ENCODE data around the gene ERC2. TPM values are rescaled to one million over a fixed set of nuclear protein-coding genes. Genes with fewer than 3 reads are reported as not detected.

ERC2 gene
- total RNA-seq, 2 experiments from 2014 or later, result not detected

- no peak for DNase-seq
- CTCF ChIA-PET, result no interaction called here
Measured at GRCh38 chr3:55923207-55923606, 545.1 kb downstream of the ERC2 start.

GRCh38 chr3:55912880-55913279 is 555.4 kb downstream of the ERC2 start:
- Mint-ChIP-seq H3K27ac (no peak overlapping the region), H3K27me3 (no peaks in the 10 kb centered on the region), H3K4me1 (ENCODE audit: low read depth) (no peaks in the 10 kb centered on the region), H3K36me3 (no peaks in the 10 kb centered on the region), H3K4me3 (no peak overlapping the region), H3K9me3 (peaks cover 2% of the 10 kb centered on the region)
- intact Hi-C loops (cut with micrococcal nuclease), result no loop called here
- ChIA-PET CTCF (no interaction called here), POLR2A (no interaction called here)
- DNase-seq, result no peak

More at GRCh38 chr3:55923207-55923606, 545.1 kb downstream of the ERC2 start:
- Mint-ChIP-seq H3K36me3 (no peaks in the 10 kb centered on the region), H3K4me3 (no peak overlapping the region), H3K27me3 (no peaks in the 10 kb centered on the region), H3K4me1 (ENCODE audit: low read depth) (no peaks in the 10 kb centered on the region), H3K27ac (no peak overlapping the region), H3K9me3 (no peaks in the 10 kb centered on the region)
- intact Hi-C loops (cut with micrococcal nuclease), result no loop called here
- POLR2A ChIA-PET, result no interaction called here

GRCh38 chr3:55911266-55911665 is 557.0 kb downstream of the ERC2 start:
- CTCF ChIA-PET, result no interaction called here
- POLR2A ChIA-PET, result no interaction called here
- peaks cover 2% of the 10 kb centered on the region for H3K9me3 Mint-ChIP-seq
- no peaks in the 10 kb centered on the region for H3K36me3 Mint-ChIP-seq
- H3K27me3 Mint-ChIP-seq, result no peaks in the 10 kb centered on the region
- no peak overlapping the region for H3K27ac Mint-ChIP-seq
- no peak overlapping the region for H3K4me3 Mint-ChIP-seq
- intact Hi-C loops (cut with micrococcal nuclease), result no loop called here
- DNase-seq, result no peak
- H3K4me1 Mint-ChIP-seq (ENCODE audit: low read depth), result no peaks in the 10 kb centered on the region

- H3K27me3 Mint-ChIP-seq, result no peaks in the 10 kb centered on the region
- H3K4me1 Mint-ChIP-seq (ENCODE audit: low read depth), result no peaks in the 10 kb centered on the region
- H3K36me3 Mint-ChIP-seq, result no peaks in the 10 kb centered on the region
- H3K4me3 Mint-ChIP-seq, result no peak overlapping the region
- POLR2A ChIA-PET, result no interaction called here
- no peak for DNase-seq
- peaks cover 2% of the 10 kb centered on the region for H3K9me3 Mint-ChIP-seq
- CTCF ChIA-PET, result no interaction called here
- intact Hi-C loops (cut with micrococcal nuclease), result no loop called here
- H3K27ac Mint-ChIP-seq, result no peak overlapping the region
Measured at GRCh38 chr3:55910543-55910942, 557.7 kb downstream of the ERC2 start.

- peaks cover 2% of the 10 kb centered on the region for H3K9me3 Mint-ChIP-seq
- no peaks in the 10 kb centered on the region for H3K4me1 Mint-ChIP-seq (ENCODE audit: low read depth)
- CTCF ChIA-PET, result no interaction called here
- intact Hi-C loops (cut with micrococcal nuclease), result no loop called here
- no peak overlapping the region for H3K27ac Mint-ChIP-seq
- H3K4me3 Mint-ChIP-seq, result no peak overlapping the region
- H3K27me3 Mint-ChIP-seq, result no peaks in the 10 kb centered on the region
- no peak for DNase-seq
- POLR2A ChIA-PET, result no interaction called here
- no peaks in the 10 kb centered on the region for H3K36me3 Mint-ChIP-seq
Measured at GRCh38 chr3:55909373-55909772, 558.9 kb downstream of the ERC2 start.

- H3K36me3 Mint-ChIP-seq, result no peaks in the 10 kb centered on the region
- intact Hi-C loops (cut with micrococcal nuclease), result no loop called here
- H3K9me3 Mint-ChIP-seq, result peaks cover 2% of the 10 kb centered on the region
Measured at GRCh38 chr3:55907616-55908015, 560.7 kb downstream of the ERC2 start.

GRCh38 chr3:55906896-55907295 is 561.4 kb downstream of the ERC2 start:
- ChIA-PET POLR2A (no interaction called here), CTCF (no interaction called here)
- H3K4me1 Mint-ChIP-seq (ENCODE audit: low read depth), result no peaks in the 10 kb centered on the region
- intact Hi-C loops (cut with micrococcal nuclease), result no loop called here
- peaks cover 2% of the 10 kb centered on the region for H3K9me3 Mint-ChIP-seq
- H3K27me3 Mint-ChIP-seq, result no peaks in the 10 kb centered on the region
- H3K4me3 Mint-ChIP-seq, result no peak overlapping the region
- no peak overlapping the region for H3K27ac Mint-ChIP-seq
- no peak for DNase-seq
- H3K36me3 Mint-ChIP-seq, result no peaks in the 10 kb centered on the region

More at GRCh38 chr3:55907616-55908015, 560.7 kb downstream of the ERC2 start:
- POLR2A ChIA-PET, result no interaction called here
- CTCF ChIA-PET, result no interaction called here
- DNase-seq, result no peak
- Mint-ChIP-seq H3K4me1 (ENCODE audit: low read depth) (no peaks in the 10 kb centered on the region), H3K4me3 (no peak overlapping the region), H3K27me3 (no peaks in the 10 kb centered on the region), H3K27ac (no peak overlapping the region)

GRCh38 chr3:55904716-55905115 is 563.6 kb downstream of the ERC2 start:
- intact Hi-C loops (cut with micrococcal nuclease), result no loop called here
- no peaks in the 10 kb centered on the region for H3K27me3 Mint-ChIP-seq
- ChIA-PET POLR2A (no interaction called here), CTCF (interaction anchor here (0.7 kb wide), 1 partner anchor 8 kb away, joined by 3 read pairs; no protein-coding TSS in a partner anchor)
- H3K4me3 Mint-ChIP-seq, result no peak overlapping the region
- no peak for DNase-seq
- no peaks in the 10 kb centered on the region for H3K36me3 Mint-ChIP-seq
- H3K9me3 Mint-ChIP-seq, result peaks cover 2% of the 10 kb centered on the region
- no peak overlapping the region for H3K27ac Mint-ChIP-seq
- H3K4me1 Mint-ChIP-seq (ENCODE audit: low read depth), result no peaks in the 10 kb centered on the region

GRCh38 chr3:55903680-55904079 is 564.6 kb downstream of the ERC2 start:
- Mint-ChIP-seq H3K27me3 (no peaks in the 10 kb centered on the region), H3K4me1 (ENCODE audit: low read depth) (no peaks in the 10 kb centered on the region), H3K36me3 (no peaks in the 10 kb centered on the region), H3K9me3 (peaks cover 2% of the 10 kb centered on the region), H3K27ac (no peak overlapping the region), H3K4me3 (no peak overlapping the region)
- POLR2A ChIA-PET, result no interaction called here
- intact Hi-C loops (cut with micrococcal nuclease), result no loop called here
- DNase-seq, result no peak
- CTCF ChIA-PET, result no interaction called here

- Mint-ChIP-seq H3K4me1 (ENCODE audit: low read depth) (no peaks in the 10 kb centered on the region), H3K36me3 (no peaks in the 10 kb centered on the region), H3K9me3 (no peaks in the 10 kb centered on the region), H3K4me3 (no peak overlapping the region), H3K27me3 (no peaks in the 10 kb centered on the region), H3K27ac (no peak overlapping the region)
- POLR2A ChIA-PET, result no interaction called here
- CTCF ChIA-PET, result no interaction called here
- intact Hi-C loops (cut with micrococcal nuclease), result no loop called here
- DNase-seq, result no peak
Measured at GRCh38 chr3:55902221-55902900, 565.9 kb downstream of the ERC2 start.

- CTCF ChIA-PET, result no interaction called here
- H3K4me1 Mint-ChIP-seq (ENCODE audit: low read depth), result no peaks in the 10 kb centered on the region
- H3K27me3 Mint-ChIP-seq, result no peaks in the 10 kb centered on the region
- intact Hi-C loops (cut with micrococcal nuclease), result no loop called here
- POLR2A ChIA-PET, result no interaction called here
- H3K36me3 Mint-ChIP-seq, result no peaks in the 10 kb centered on the region
- H3K9me3 Mint-ChIP-seq, result peaks cover under 1% of the 10 kb centered on the region
- no peak overlapping the region for H3K27ac Mint-ChIP-seq
- no peak for DNase-seq
- H3K4me3 Mint-ChIP-seq, result no peak overlapping the region
Measured at GRCh38 chr3:55899887-55900286, 568.4 kb downstream of the ERC2 start.

GRCh38 chr3:55897573-55898224 is 570.6 kb downstream of the ERC2 start:
- POLR2A ChIA-PET, result no interaction called here
- Mint-ChIP-seq H3K9me3 (peaks cover 2% of the 10 kb centered on the region), H3K4me3 (no peak overlapping the region), H3K27ac (no peak overlapping the region), H3K4me1 (ENCODE audit: low read depth) (no peaks in the 10 kb centered on the region), H3K36me3 (no peaks in the 10 kb centered on the region), H3K27me3 (no peaks in the 10 kb centered on the region)
- intact Hi-C loops (cut with micrococcal nuclease), result no loop called here
- no peak for DNase-seq
- CTCF ChIA-PET, result no interaction called here

GRCh38 chr3:55895897-55896566 is 572.2 kb downstream of the ERC2 start:
- Mint-ChIP-seq H3K4me3 (no peak overlapping the region), H3K36me3 (no peaks in the 10 kb centered on the region), H3K27me3 (no peaks in the 10 kb centered on the region), H3K9me3 (peaks cover 2% of the 10 kb centered on the region), H3K4me1 (ENCODE audit: low read depth) (no peaks in the 10 kb centered on the region), H3K27ac (no peak overlapping the region)
- POLR2A ChIA-PET, result no interaction called here
- DNase-seq, result no peak
- intact Hi-C loops (cut with micrococcal nuclease), result no loop called here
- CTCF ChIA-PET, result interaction anchor here (0.8 kb wide), 1 partner anchor 9 kb away, joined by 3 read pairs; no protein-coding TSS in a partner anchor
